NCI-H2029 (cell line): Measurements from ENCODE around the gene SYT12.
A peak's percentile ranks its signal among the peaks of the same experiment; 100 is the strongest.
"Not testable (repeated sequence)": the region's sequence is repeated elsewhere in the genome, so short reads cannot be mapped to it uniquely, and the experiment has no call there.

Experiments
- DNase-seq: peaks from one replicate; lab custom pipeline; 2025; lab: John Stamatoyannopoulos, UW

Gene SYT12, protein sequence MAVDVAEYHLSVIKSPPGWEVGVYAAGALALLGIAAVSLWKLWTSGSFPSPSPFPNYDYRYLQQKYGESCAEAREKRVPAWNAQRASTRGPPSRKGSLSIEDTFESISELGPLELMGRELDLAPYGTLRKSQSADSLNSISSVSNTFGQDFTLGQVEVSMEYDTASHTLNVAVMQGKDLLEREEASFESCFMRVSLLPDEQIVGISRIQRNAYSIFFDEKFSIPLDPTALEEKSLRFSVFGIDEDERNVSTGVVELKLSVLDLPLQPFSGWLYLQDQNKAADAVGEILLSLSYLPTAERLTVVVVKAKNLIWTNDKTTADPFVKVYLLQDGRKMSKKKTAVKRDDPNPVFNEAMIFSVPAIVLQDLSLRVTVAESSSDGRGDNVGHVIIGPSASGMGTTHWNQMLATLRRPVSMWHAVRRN

DNA sequence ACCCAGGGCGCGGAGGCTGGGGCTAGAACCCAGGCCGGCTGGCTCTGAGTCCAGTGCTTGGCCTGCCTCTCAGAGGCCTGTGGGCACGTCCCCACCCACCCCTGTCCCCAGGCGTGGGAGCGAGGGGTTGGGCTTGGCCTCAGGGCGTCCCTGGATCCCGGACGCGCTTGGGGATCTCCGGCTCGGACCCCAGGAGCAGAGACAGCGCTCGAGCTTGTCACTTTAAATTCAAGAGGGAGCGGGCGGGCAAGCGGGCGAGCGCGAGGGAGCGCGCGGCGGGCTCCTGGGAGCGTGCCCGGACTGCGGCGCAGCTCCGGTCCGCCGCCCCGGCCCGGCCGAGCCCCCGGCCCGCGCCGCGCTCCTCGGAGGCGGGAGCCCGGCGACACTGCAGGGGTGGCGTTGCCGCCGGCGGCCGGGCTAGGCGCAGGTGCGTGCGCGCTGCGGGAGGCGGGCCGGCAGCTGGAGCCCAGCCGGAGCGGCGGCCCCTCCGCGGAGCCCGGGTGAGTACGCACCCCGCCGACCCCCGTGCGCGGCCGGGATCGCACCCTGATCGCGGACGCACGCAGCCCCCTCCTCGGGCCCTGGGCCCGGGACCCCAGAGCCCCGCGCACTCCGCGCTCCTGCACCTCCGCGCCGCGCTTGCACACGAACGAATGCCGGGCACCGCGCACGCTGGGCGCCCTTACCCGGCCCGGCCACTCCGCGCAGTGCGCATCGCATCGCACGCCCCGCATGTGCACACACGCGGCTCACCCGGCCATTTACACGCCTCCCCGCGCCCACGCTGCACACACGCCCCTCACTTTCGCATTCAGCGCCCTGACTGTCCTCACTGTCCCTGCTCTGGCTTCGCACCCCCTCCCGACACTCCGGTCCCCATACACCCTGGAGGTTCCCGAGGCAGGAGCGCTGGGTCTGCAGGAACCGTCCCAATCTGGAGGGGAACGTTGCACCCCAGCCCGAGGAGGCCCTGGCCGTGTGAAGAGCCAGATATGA lies at the start of gene SYT12:
TSS of gene SYT12 (plus strand) at position 174 of the 996 bp plus-strand sequence. CDS start 7,011 bp downstream, outside the sequence.
- DNase-seq = no peak

DNA sequence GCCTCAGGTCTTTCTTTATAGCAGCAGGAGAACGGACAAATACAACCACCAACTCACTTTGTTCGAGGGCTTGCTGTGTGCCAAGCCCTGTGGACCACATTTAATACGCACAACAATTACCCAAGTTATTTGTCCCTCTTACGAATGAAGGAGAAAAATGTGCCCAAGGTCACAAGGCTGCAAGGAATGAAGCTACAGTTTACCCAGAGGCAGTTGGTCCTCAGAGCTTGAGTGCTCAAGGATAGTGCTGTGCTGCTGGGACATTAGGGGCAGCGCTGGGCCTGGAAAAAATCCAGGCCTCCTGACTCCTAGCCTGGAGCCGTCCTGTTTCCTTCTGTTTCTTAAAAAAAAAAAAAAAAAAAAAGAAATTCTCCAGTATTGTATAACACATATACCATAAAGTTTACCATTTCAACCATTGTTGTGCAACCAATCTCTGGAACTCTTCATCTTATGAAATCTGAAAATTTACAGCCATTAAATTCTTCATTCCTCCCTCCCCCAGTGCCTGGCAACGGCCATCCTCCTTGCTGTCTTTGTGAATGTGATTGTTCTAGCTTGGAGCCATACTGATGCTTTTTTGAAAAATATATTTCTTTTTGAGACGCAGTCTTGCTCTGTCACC lies 48.9 kb upstream of the SYT12 start:
- no peak for DNase-seq

DNA sequence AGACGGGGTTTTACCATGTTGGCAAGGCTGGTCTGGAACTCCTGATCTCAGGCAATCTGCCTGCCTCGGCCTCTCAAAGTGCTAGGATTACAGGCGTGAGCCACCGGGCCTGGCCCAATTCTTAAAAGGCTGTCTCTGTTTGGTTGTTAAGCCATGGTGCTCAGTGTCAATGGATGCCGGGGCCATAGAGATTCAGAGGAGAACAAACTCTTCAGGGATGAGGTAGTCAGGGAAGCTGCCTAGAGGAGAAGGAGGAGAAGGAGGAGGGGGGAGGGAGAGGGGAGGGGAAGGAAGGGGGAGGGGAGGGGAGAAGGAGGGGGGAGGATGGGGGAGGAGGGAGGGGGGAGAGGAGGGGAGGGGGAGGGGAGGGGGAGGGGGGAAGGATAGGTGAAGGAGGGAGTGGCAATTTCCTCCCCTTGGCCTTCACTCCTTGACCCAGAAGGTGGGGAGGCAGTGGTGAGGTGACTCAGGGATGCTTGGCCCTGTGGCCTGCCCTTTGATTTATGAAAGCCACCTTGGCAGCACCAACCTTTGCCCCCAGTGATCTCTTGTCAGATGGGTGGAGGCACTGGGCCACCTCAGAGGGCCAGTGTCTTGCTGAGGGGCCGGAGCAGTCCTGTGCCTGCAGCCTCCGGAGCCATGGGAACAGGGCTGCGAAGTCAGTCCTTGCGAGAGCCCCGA lies 48.1 kb upstream of the SYT12 start, which contains the start of gene C11orf86:
TSS of gene C11orf86 (plus strand) at position 581 of the 681 bp plus-strand sequence. CDS start at position 640, 59 bp downstream.
- no peak for DNase-seq

DNA sequence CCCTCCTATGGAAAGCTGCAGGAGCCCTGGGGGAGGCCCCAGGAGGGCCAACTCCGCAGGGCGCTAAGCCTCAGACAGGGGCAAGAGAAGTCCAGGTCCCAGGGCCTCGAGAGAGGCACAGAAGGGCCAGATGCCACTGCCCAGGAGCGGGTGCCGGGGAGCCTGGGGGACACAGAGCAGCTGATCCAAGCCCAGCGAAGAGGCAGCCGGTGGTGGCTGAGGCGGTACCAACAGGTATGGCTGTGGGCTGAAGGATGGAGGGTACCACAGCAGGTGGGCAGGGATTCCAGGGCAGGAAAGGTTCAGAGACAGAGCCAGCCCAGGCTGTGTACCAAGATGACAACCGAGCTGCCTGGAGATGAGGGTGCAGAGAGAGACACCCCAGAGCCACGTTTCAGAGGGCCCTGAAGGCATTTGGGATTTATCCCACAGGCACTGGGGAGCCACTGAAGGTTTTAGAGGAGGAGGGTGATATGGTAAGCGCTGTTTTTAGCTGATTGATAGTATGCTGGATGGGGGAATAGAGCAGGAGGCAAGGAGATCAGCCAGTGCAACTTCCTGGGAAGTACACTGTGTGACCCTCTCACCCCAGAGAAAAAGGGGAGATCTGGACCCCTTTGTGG lies 47.4 kb upstream of the SYT12 start:
- no peak for DNase-seq

DNA sequence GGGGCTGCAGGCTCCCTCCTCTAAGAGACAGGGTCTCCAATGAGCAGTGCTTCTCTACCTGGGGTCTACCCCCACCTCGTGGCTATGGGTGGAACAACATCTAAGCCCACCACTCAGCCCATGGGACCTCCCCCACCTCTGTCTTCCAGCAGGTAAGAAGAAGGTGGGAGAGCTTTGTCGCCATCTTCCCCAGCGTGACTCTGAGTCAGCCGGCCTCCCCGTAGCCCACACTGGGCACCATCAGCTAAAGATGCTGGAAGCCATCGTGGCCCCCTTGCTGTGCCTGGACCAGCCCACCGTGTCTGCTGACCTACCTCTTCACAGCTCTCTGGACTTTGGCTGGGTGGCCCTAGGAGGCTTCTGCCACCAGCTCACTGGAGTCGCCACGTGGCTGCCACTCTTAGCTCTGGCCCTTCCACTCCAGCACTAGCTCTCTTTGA lies 46.9 kb upstream of the SYT12 start:
- no peak for DNase-seq

DNA sequence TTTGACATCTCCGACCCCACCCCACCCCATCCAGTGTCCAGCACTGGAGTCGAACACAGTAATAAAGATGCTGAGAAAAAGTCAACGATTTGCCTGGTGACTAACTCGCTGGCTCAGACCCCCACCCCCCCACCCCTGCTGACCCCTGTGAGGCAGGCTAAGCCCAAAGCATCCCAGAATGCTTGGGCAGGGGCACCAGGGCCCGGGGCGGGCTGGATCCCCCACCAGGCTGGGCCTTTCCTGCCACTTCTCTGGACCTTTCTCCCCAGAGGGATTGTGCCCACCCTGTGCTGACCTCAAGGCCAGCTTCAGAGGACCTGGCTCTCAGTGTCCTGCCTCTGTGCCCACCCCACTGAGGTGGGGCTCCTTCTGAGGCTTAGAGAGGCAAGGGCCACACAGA lies 46.0 kb upstream of the SYT12 start:
- no peak for DNase-seq

DNA sequence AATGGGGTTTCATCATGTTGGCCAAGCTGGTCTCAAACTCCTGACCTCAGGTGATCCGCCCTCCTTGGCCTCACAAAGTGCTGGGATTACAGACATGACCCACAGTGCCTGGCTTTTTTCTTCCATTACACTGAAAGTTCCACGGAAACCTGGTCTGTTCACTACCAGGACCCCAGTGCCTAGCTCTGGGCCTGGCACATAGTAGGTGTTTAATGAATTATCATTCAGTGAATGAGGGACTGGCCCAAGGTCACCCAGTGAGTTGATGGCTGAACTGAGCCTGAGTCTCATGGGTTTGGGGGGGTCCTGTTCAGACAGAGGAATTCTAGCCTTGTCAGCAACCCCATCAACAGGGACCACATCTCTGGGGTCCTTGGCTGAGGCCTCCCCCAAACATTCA lies 44.7 kb upstream of the SYT12 start:
- DNase-seq = no peak

DNA sequence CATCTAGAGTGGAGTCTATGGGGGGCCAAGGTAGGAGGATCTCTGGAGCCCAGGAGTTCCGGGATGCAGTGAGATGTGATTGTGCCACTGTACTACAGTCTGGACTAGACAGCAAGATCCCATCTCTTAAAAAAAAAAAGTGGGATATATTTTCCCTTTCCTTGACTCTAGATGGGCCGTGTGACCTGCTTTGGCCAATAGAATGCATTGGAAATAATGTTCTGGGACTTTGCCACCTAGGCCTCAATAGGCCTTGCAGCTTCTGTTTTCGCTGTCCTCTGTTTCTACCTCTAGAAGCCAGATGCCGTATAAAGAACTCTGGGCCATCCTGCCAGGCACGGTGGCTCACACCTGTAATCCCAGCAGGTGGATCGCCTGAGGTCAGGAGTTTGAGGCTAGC lies 44.2 kb upstream of the SYT12 start:
- no peak for DNase-seq

DNA sequence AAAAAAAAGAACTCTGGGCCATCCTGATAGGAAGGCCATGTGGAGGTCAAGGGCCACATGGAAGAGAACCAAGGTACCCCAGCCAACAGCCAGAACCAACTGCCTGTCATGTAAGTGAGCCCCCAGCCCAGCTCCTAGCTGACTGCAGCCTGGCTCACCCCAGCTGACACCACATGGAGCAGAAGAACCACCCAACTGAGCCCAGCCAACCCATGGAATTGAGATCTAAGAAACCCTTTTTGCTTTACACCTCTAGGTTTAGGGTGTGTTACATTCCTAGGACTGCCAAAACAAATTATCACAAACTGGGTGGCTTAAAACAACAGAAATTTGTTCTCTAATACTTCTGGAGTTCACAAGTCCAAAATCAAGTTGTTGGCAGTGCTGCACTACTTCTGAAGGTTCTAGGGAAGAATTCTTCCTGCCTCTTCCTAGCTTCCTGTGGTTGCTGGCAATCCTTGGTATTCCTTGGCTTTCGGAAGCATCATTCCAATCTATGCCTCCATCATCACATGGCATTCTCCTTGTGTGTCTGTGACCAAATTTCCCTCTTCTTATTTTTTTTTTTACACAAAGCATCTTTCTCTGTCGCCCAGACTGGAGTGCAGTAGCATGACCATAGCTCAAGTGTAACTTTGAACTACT lies 43.5 kb upstream of the SYT12 start:
- no peak for DNase-seq

DNA sequence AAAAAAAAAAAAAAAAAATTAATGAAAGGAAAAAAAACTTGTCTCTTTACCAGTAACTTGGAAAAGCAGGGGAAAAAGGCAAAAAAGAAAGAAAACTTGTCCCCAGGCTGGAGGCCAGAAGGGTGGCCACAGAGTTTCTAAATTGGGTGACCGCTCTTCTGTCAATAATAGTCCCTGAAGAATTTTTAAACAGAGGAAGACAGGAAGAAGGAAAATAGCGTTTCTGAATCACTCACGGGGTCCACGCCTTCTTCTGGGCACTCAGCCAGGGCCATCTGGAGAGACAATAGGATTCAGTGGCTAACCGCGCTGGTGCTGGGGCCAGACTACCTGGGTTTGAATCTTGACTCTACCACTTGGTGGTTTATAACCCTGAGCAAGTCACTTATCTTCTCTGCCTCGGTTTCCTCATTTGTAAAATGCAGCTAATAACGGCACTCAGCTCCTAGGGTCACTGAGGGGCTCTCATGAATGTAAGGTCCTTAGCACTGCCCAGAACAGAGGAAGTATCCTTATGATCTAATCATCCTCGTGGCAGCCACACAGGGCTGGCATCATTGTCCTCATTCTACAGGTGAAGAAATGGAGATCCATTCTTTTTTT lies 40.9 kb upstream of the SYT12 start:
- peak; percentile 91 for DNase-seq

DNA sequence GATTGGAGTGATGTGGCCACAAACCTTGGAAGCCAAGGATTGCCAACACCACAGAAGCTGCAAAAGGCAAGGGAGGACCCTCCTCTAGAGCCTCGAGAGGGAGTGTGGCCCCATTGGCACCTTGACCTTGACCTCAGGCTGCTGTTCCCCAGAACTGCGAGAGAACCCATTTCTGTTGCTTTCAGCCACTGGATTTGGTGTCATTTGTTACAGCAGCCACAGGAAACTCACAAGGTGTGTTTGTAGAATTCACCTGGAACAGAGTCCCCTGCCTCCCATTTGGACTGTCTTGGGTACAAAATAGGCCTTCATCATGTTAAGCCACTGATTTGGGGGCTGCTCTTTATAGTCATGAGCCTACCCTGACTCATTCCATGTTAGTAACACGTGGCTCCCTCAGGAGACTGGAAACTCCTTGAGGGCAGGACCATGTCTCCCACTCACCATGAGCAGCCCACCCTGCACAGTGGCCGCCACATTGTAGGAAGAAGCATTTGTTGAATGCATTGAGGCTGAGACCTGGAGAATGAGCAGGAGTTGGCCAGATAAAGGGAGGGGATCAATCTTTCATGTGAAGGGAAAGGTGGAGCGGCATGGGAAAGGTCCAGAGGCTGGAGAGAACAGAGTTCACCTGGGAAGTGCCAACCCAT lies 39.5 kb upstream of the SYT12 start:
- DNase-seq = no peak

DNA sequence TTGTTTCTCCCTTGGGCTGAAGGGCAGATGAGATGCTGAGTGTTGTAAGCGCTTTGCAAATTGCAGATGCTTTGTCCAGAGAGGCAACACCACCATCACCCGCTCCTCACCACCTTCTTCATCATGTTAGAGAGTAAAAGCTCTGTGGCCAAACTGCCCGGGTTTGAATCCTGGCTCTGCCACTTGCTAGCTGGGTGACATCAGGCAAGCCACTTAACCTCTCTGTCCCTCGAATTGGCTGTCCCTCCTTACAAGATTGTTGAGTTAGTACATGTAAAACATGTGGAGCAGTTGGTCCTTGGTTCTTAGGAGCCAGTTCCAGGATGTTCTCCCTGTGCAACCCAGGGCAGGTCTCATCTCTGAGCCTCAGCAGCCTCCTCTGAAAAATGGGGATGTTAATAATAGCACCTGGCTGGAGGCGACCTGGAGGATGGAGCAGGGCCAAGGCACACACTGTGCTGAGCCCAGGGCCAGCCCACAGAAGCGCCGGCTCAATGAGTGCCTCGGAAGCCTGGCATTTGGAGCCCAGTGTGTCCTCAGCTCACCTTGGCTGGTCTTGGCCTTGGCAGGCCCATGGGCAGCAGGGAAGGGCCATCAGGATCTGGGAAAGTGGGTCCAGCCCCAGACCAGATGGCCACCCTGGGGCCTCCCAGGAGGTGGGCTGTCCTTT lies 37.3 kb upstream of the SYT12 start:
- peak; percentile 57 for DNase-seq

DNA sequence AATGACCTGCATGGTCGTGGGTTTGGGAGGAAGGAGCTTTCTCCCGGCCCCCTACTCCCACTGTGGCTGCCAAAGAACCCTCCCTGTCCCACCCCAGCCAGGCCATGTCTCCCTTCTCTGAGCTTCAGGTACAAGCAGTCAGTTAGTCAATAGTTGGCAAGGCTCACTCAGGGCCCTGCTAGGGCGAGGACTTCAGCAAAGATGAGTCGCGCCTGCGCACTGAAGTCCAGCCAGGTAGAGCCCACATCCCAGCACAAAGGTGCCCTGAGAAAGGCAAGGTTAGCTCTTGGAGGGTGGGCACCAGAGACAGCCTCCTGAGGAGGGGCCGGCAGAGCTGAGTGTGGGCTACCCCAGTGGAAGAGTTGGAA lies 36.8 kb upstream of the SYT12 start:
- no peak for DNase-seq

DNA sequence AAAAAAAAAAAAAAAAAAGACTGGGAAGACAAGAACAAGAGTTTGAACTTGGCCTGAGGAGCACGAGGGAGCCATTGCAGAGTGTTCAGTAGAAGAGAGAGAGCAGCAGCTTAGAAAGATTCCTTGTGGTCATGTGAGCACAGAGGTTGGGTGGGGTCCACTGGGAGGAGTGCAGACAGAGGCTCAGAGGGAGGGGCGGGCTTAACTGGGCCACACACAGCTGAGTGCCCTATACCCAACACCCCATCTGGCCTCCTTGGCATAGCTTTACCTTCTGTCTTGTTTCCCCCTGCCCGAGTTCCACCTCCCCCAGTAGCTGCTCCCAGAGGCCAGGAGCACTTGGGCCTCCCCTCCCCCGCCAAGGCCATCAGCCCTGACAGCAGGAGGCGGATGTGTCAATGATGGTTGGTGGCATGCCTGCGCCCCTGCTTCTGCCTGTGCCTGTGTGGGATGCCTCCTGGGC lies 35.7 kb upstream of the SYT12 start:
- no peak for DNase-seq

DNA sequence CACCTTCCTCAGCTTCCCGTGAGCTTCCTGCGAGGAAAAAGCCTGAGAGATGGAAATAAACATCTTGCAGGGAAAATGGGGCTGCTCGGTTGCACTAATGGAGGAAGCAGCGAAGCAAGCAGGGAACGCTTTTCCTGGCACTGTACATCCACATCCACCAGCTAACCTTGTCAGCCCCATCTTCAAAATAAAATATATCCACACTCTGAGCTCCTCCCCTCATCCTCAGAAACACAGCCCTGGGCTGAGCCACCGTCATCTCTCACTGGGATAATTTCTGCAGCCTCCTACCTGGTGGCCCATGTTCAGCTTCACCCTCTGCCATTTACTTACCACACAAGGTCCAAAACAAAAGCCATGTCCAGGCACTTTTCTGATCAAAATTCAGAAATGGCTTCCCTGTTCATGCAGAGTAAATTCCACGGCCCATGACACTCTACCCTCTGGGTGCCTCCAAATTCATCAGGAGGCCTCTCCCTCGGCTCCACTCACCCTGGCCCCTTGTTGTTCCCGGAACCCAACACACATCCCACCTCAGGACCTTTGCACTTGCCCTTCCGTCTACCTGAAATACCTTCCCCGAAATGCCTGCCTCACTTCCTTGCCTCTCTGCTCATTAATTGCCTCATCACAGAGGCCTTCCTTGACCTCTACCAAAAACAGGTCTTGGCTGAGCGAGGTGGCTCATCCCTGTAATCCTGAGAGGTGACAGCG lies 34.9 kb upstream of the SYT12 start:
- no peak for DNase-seq

DNA sequence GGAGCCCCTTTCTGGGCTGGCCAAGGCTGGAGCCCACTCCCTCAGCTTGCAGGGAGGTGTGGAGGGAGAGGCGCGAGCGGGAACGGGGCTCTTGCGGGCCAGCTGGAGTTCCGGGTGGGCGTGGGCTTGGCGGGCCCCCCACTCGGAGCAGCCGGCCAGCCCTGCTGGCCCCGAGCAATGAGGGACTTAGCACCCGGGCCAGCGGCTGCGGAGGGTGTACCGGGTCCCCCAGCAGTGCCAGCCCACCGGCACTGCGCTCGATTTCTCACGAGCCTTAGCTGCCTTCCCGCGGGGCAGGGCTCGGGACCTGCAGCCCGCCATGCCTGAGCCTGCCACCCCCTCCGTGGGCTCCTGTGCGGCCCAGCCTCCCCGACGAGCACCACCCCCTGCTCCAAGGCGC lies 34.2 kb upstream of the SYT12 start:
- DNase-seq = not testable (repeated sequence)

DNA sequence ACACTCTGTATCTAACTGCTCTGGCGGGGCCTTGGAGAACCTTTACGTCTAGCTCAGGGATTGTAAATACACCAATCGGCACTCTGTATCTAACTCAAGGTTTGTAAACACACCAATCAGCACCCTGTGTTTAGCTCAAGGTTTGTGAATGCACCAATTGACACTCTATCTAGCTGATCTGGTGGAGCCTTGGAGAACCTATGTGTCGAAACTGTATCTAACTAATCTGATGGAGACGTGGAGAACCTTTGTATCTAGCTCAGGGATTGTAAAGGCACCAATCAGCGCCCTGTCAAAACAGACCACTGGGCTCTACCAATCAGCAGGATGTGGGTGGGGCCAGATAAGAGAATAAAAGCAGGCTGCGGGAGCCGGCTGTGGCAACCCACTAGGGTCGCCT lies 33.6 kb upstream of the SYT12 start:
- DNase-seq = not testable (repeated sequence)

DNA sequence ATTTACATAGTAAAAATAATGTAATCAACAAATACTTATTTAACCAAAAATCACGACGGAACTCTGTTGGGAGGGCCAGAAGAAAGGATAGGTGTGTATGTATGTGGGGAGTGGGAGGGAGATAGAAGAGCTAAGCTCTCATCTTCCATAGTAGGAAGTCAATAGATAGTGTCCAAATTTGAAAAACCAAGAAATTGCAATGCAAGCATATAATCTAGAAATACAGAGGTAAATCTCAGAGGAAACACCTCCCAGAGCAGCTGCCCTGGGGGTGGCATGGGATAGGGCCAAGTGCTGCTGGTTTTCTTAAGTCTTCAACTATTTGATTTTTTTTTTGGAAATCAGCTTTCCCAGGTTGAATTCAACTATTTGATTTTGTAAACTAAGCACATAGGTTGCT lies 30.9 kb upstream of the SYT12 start:
- no peak for DNase-seq
